Effector memory CD4-positive, alpha-beta T cell (primary cell): Measurements from ENCODE around the gene XRN2.
"Not testable (repeated sequence)": the region's sequence is repeated elsewhere in the genome, so short reads cannot be mapped to it uniquely, and the experiment has no call there.

Experiments used
- DNase-seq, 3 donors: peaks; one replicate each; pipeline ENCODE4 v3.0.0-alpha.2; 2020
- H3K27ac ChIP-seq: 2 replicates; pipeline ENCODE4 v1.7.0; 2013; ENCODE audit warnings: mild to moderate bottlenecking, low read length, moderate library complexity; ENCODE audit not compliant: insufficient read depth, poor library complexity, severe bottlenecking
- H3K27me3 ChIP-seq: replicated peaks from 2 replicates; pipeline ENCODE4 v1.7.0; 2013; ENCODE audit warnings: mild to moderate bottlenecking, low read length; ENCODE audit not compliant: insufficient read depth, control insufficient read depth, poor library complexity, severe bottlenecking
- H3K36me3 ChIP-seq: 2 replicates; pipeline ENCODE4 v1.7.0; 2013; ENCODE audit warnings: mild to moderate bottlenecking, low read length, moderate library complexity; ENCODE audit not compliant: control insufficient read depth, insufficient read depth
- H3K4me1 ChIP-seq: 2 replicates; pipeline ENCODE4 v1.7.0; 2013; ENCODE audit warnings: low read length, mild to moderate bottlenecking; ENCODE audit not compliant: control insufficient read depth, insufficient read depth, poor library complexity, severe bottlenecking
- H3K4me3 ChIP-seq: 2 replicates; pipeline ENCODE4 v1.7.0; 2013; ENCODE audit warnings: low read length, low read depth, mild to moderate bottlenecking; ENCODE audit not compliant: insufficient read depth, poor library complexity, severe bottlenecking
- H3K9me3 ChIP-seq: 2 replicates; pipeline ENCODE4 v1.7.0; 2013; ENCODE audit warnings: mild to moderate bottlenecking, low read length, moderate library complexity; ENCODE audit not compliant: control insufficient read depth

Gene XRN2

GRCh38 chr20:21411725-21412124 is 108.6 kb downstream of the XRN2 start:
- Histone ChIP-seq H3K36me3 (no peaks in the 10 kb centered on the region), H3K4me1 (no peaks in the 10 kb centered on the region), H3K9me3 (no peaks in the 10 kb centered on the region), H3K27me3 (no peaks in the 10 kb centered on the region), H3K4me3 (no peak overlapping the region), H3K27ac (no peak overlapping the region)
- no peak for DNase-seq

- H3K27me3 ChIP-seq, H3K36me3 ChIP-seq, DNase-seq, H3K4me3 ChIP-seq, H3K9me3 ChIP-seq, H3K27ac ChIP-seq, H3K4me1 ChIP-seq: not testable (repeated sequence)
Observed at GRCh38 chr20:21413996-21414395, 110.9 kb downstream of the XRN2 start.

GRCh38 chr20:21419147-21419546 is 116.0 kb downstream of the XRN2 start:
- H3K36me3 ChIP-seq, H3K27ac ChIP-seq, H3K27me3 ChIP-seq, H3K9me3 ChIP-seq, DNase-seq, H3K4me3 ChIP-seq, H3K4me1 ChIP-seq: not testable (repeated sequence)

- no peaks in the 10 kb centered on the region for H3K27me3 ChIP-seq
- no peaks in the 10 kb centered on the region for H3K36me3 ChIP-seq
- no peak overlapping the region for H3K4me3 ChIP-seq
- H3K27ac ChIP-seq = no peak overlapping the region
- H3K4me1 ChIP-seq = no peaks in the 10 kb centered on the region
- DNase-seq = no peak
- H3K9me3 ChIP-seq = peaks cover 7% of the 10 kb centered on the region
Observed at GRCh38 chr20:21421601-21422236, 118.6 kb downstream of the XRN2 start.

- H3K36me3 ChIP-seq, H3K27me3 ChIP-seq, H3K27ac ChIP-seq, H3K9me3 ChIP-seq, DNase-seq, H3K4me1 ChIP-seq, H3K4me3 ChIP-seq: not testable (repeated sequence)
Observed at GRCh38 chr20:21423712-21424111, 120.6 kb downstream of the XRN2 start.

- H3K4me1 ChIP-seq = no peaks in the 10 kb centered on the region
- H3K4me3 ChIP-seq = no peak overlapping the region
- no peaks in the 10 kb centered on the region for H3K36me3 ChIP-seq
- no peaks in the 10 kb centered on the region for H3K27me3 ChIP-seq
- peaks cover 7% of the 10 kb centered on the region for H3K9me3 ChIP-seq
- no peak overlapping the region for H3K27ac ChIP-seq
- no peak for DNase-seq
Observed at GRCh38 chr20:21424846-21425245, 121.7 kb downstream of the XRN2 start.

- Histone ChIP-seq H3K27me3 (peaks cover 3% of the 10 kb centered on the region), H3K4me1 (no peaks in the 10 kb centered on the region), H3K9me3 (peaks cover 1% of the 10 kb centered on the region), H3K4me3 (no peak overlapping the region), H3K36me3 (no peaks in the 10 kb centered on the region), H3K27ac (no peak overlapping the region)
- DNase-seq = no peak
Observed at GRCh38 chr20:21430020-21430419, 126.9 kb downstream of the XRN2 start.

GRCh38 chr20:21432911-21433310 is 129.8 kb downstream of the XRN2 start:
- no peaks in the 10 kb centered on the region for H3K36me3 ChIP-seq
- H3K4me1 ChIP-seq = no peaks in the 10 kb centered on the region
- no peak for DNase-seq
- no peaks in the 10 kb centered on the region for H3K9me3 ChIP-seq
- H3K4me3 ChIP-seq = no peak overlapping the region
- H3K27ac ChIP-seq = no peak overlapping the region
- H3K27me3 ChIP-seq = peaks cover 3% of the 10 kb centered on the region

GRCh38 chr20:21433329-21433890 is 130.3 kb downstream of the XRN2 start:
- Histone ChIP-seq H3K4me1 (no peaks in the 10 kb centered on the region), H3K4me3 (no peak overlapping the region), H3K9me3 (no peaks in the 10 kb centered on the region), H3K27ac (no peak overlapping the region), H3K36me3 (no peaks in the 10 kb centered on the region), H3K27me3 (peaks cover 3% of the 10 kb centered on the region)
- DNase-seq = no peak

GRCh38 chr20:21435576-21435975 is 132.4 kb downstream of the XRN2 start:
- Histone ChIP-seq H3K9me3 (no peaks in the 10 kb centered on the region), H3K27me3 (peaks cover 3% of the 10 kb centered on the region), H3K4me3 (no peak overlapping the region), H3K4me1 (no peaks in the 10 kb centered on the region), H3K27ac (no peak overlapping the region), H3K36me3 (no peaks in the 10 kb centered on the region)
- no peak for DNase-seq
